GM12872 (cell line): ENCODE data around the gene VEGFD.

Experiments used
- CTCF ChIP-seq: IDR thresholded peaks from 3 replicates; pipeline ENCODE4 v1.5.1; 2011; ENCODE audit warnings: low read depth, mild to moderate bottlenecking, low read length, moderate library complexity; ENCODE audit not compliant: insufficient read depth

VEGFD gene

GRCh38 chrX:15310117-15310516, 74.1 kb downstream of the VEGFD start:
- TF ChIP-seq CTCF = no peak

- no peak for TF ChIP-seq CTCF
These were observed 82.3 kb downstream of the VEGFD start for GRCh38 chrX:15301924-15302323.

GRCh38 chrX:15299941-15300851, 84.0 kb downstream of the VEGFD start:
- peak; percentile 31; the same call in 1 of the 3 replicates for TF ChIP-seq CTCF

GRCh38 chrX:15298780-15299179, 85.4 kb downstream of the VEGFD start:
- no peak for TF ChIP-seq CTCF

- no peak for TF ChIP-seq CTCF
These were observed 86.0 kb downstream of the VEGFD start for GRCh38 chrX:15298201-15298600.
